HepG2 (cell line): ENCODE results near the gene WNK2. TPM values are rescaled to one million over a fixed set of nuclear protein-coding genes. Genes with fewer than 3 reads are reported as not detected.

Experiments used
- ATAC-seq: fragments of 200-7000 bp; cut with Tn5 transposase; 3 replicates; pipeline ENCODE4 v1.9.1; 2020; ENCODE audit warnings: mild to moderate bottlenecking, moderate library complexity
- BruUV-seq: library from RNA; stranded (reverse); fragments of 400-500 nt; replicated peaks from 2 replicates; lab custom pipeline; 2021; lab: Mats Ljungman, UMichigan
- CTCF ChIA-PET: fragments of 300-600 bp; formaldehyde crosslinking; extraction: SDS; loops from one replicate; lab custom pipeline; 2021; ENCODE audit warnings: low total read pairs, inconsistent platforms, low intra/inter-chr PET ratio; lab: Yijun Ruan, JAX
- POLR2A ChIA-PET: fragments of 350-600 bp; sonication (Branson Sonifier 250); formaldehyde crosslinking; loops from one replicate; lab custom pipeline; 2020; ENCODE audit warnings: antibody characterized with exemption, inconsistent platforms; lab: Yijun Ruan, JAX
- DNase-seq: peaks from one replicate; pipeline ENCODE4 v3.0.0-alpha.2; 2015; ENCODE audit warnings: low spot score
- FAIRE-seq: peaks from 3 replicates; lab custom pipeline; 2011; peaks lifted over from hg19 to GRCh38; lab: Jason Lieb, UNC
- H2AFZ ChIP-seq: one replicate; pipeline ENCODE4 v1.6.1; 2011; ENCODE audit warnings: low read length, inconsistent platforms
- H3K27ac ChIP-seq: fragments of 300-600 bp; 3 replicates; pipeline ENCODE4 v1.8.0; 2011; ENCODE audit warnings: mixed run types, mild to moderate bottlenecking, mixed read lengths, low read length, inconsistent platforms; ENCODE audit not compliant: insufficient read depth; ENCODE audit errors: extremely low read length
- H3K27me3 ChIP-seq, 2 experiments: fragments of 200-600 bp in 1 of 2; 2 replicates in 1 of 2; 3 replicates in 1 of 2; pipeline versions ENCODE4 v1.6.0 to v1.8.0; 2011; ENCODE audit warnings: low read length in 2 of 2, mild to moderate bottlenecking in 2 of 2, moderate library complexity in 2 of 2, inconsistent platforms in 1 of 2; ENCODE audit not compliant: insufficient read depth in 2 of 2, control insufficient read depth in 1 of 2
- H3K36me3 ChIP-seq, 2 experiments: fragments of 200-600 bp in 1 of 2; replicated peaks in 1 of 2; 2 replicates in 1 of 2; 3 replicates in 1 of 2; pipeline versions ENCODE4 v1.5.1 to v1.8.0; 2011; ENCODE audit warnings: low read length in 2 of 2, inconsistent platforms in 1 of 2; ENCODE audit not compliant: insufficient read depth in 2 of 2, control insufficient read depth in 1 of 2
- H3K4me1 ChIP-seq: 2 replicates; pipeline ENCODE4 v1.5.1; 2012; ENCODE audit warnings: low read length, inconsistent platforms; ENCODE audit not compliant: insufficient read depth
- H3K4me2 ChIP-seq: 2 replicates; pipeline ENCODE4 v1.6.0; 2011; ENCODE audit warnings: low read depth, low read length, inconsistent platforms
- H3K4me3 ChIP-seq, 3 experiments: fragments of 200-600 bp in 1 of 3; sonication (generic), shearing (Covaris generic) in 1 of 3; replicated peaks in 1 of 3; 2 replicates each; pipeline ENCODE4 v1.5.1; 2011 to 2016; ENCODE audit warnings: low read length in 3 of 3, inconsistent platforms in 2 of 3, low read depth in 2 of 3, mild to moderate bottlenecking in 2 of 3, control low read depth in 1 of 3, mixed read lengths in 1 of 3; ENCODE audit not compliant: insufficient read depth in 1 of 3
- H3K79me2 ChIP-seq: one replicate; pipeline ENCODE4 v1.6.1; 2011; ENCODE audit warnings: low read length, inconsistent platforms; ENCODE audit not compliant: insufficient read depth
- H3K9ac ChIP-seq: 2 replicates; pipeline ENCODE4 v1.6.0; 2011; ENCODE audit warnings: mild to moderate bottlenecking, low read depth, low read length, inconsistent platforms; ENCODE audit not compliant: insufficient read depth
- H3K9me3 ChIP-seq: 2 replicates; pipeline ENCODE4 v1.5.1; 2012; ENCODE audit warnings: mild to moderate bottlenecking, low read length
- H4K20me1 ChIP-seq: 2 replicates; pipeline ENCODE4 v1.6.0; 2011; ENCODE audit warnings: inconsistent platforms, mild to moderate bottlenecking, low read length, moderate library complexity; ENCODE audit not compliant: insufficient read depth
- AGO2 ChIP-seq: fragments of 200-400 bp; formaldehyde crosslinking; optimal IDR thresholded peaks from 2 replicates; pipeline ENCODE3; 2017; ENCODE audit warnings: mild to moderate bottlenecking, low read depth, low read length, moderate library complexity
- ATF7-NPFF ChIP-seq: sonication (generic); formaldehyde crosslinking; IDR thresholded peaks from 2 replicates; pipeline ENCODE4 v1.8.1; 2023; ENCODE audit warnings: mild to moderate bottlenecking, low read depth, missing genetic modification reagents, moderate library complexity
- HNF4G ChIP-seq, 2 experiments: sonication (generic) in 1 of 2; formaldehyde crosslinking in 1 of 2; IDR thresholded peaks; 2 replicates each; pipeline versions ENCODE4 v1.4.0 to v1.6.1; 2011 to 2020; ENCODE audit warnings: borderline replicate concordance in 2 of 2, low read depth in 2 of 2, mild to moderate bottlenecking in 2 of 2, low read length in 1 of 2, missing genetic modification reagents in 1 of 2, moderate library complexity in 1 of 2
- NFE2L1 ChIP-seq: sonication (generic); formaldehyde crosslinking; IDR thresholded peaks from 2 replicates; pipeline ENCODE4 v1.4.0; 2020; ENCODE audit warnings: missing genetic modification reagents, mild to moderate bottlenecking, borderline replicate concordance
- SETDB1 ChIP-seq: sonication (generic); formaldehyde crosslinking; IDR thresholded peaks from 2 replicates; pipeline ENCODE4 v1.5.1; 2020; ENCODE audit warnings: missing genetic modification reagents, mild to moderate bottlenecking, borderline replicate concordance
- SIN3A ChIP-seq: IDR thresholded peaks from 2 replicates; pipeline ENCODE4 v1.6.1; 2011; ENCODE audit warnings: low read depth, mild to moderate bottlenecking, control low read depth, low read length, borderline replicate concordance
- ZBTB3 ChIP-seq: sonication (generic); formaldehyde crosslinking; IDR thresholded peaks from 2 replicates; pipeline ENCODE4 v1.4.0; 2020; ENCODE audit warnings: low read depth, mild to moderate bottlenecking, moderate library complexity, missing genetic modification reagents, borderline replicate concordance
- ZBTB8A ChIP-seq: sonication (generic); formaldehyde crosslinking; IDR thresholded peaks from 2 replicates; pipeline ENCODE4 v1.4.0; 2020; ENCODE audit warnings: mild to moderate bottlenecking, low read depth, missing genetic modification reagents, borderline replicate concordance
- ZNF12 ChIP-seq: sonication (generic); formaldehyde crosslinking; IDR thresholded peaks from 2 replicates; pipeline ENCODE4 v1.5.0; 2020; ENCODE audit warnings: missing genetic modification reagents
- ZNF891 ChIP-seq: sonication (generic); formaldehyde crosslinking; IDR thresholded peaks from 2 replicates; pipeline ENCODE4 v1.5.0; 2020; ENCODE audit warnings: mild to moderate bottlenecking, missing genetic modification reagents
- WGBS: methylation state at CpG from one replicate; pipeline ENCODE4 v1.1.6; 2017; ENCODE audit warnings: low lambda C conversion rate; 5-methylcytosine and 5-hydroxymethylcytosine counted together
- in situ Hi-C: cut with HindIII; loops from 2 replicates; pipeline ENCODE4 v1.10.0; 2017; ENCODE audit warnings: low pct_unique_long_range_greater_than_20kb; ENCODE audit not compliant: extremely low pct_ligation_motif_present
- intact Hi-C: fragments of 100-400 bp; cut with micrococcal nuclease; formaldehyde crosslinking; loops from one replicate; pipeline ENCODE4 v1.10.0; 2022; ENCODE audit not compliant: unreplicated experiment
- polyA plus RNA-seq, 8 experiments: library from polyadenylated mRNA; depleted of rRNA in 3 of 8; stranded (reverse) in 7 of 8; unstranded in 1 of 8; fragments of >200 nt; fragmentation: Illumina TruSeq in 4 of 8; extraction: Trizol in 4 of 8; gene quantifications; 2 replicates each; pipeline versions ENCODE4 v1.2.1 to v1.2.3, GENCODE V29; 2011 to 2016; ENCODE audit warnings: low read depth in 4 of 8, missing spikeins in 1 of 8, mixed read lengths in 1 of 8; ENCODE audit not compliant: insufficient read depth in 1 of 8
- total RNA-seq, 5 experiments: library from RNA; depleted of rRNA; stranded (reverse); fragments of >200 nt; fragmentation: Illumina TruSeq; extraction: Trizol; gene quantifications; 2 replicates each; pipeline ENCODE4 v1.2.3, GENCODE V29; 2016; ENCODE audit warnings: low read depth in 1 of 5
- TF ChIP-seq, protein P1 (sequence below): sonication (generic); formaldehyde crosslinking; IDR thresholded peaks from 2 replicates; pipeline ENCODE4 v1.4.0; 2020; ENCODE audit warnings: missing genetic modification reagents, mild to moderate bottlenecking, borderline replicate concordance

Gene WNK2
- total and polyA plus RNA-seq, 2 of the 13 experiments (the other 11 are each of a cell fraction or from before 2014, with no cell fraction given) = 10.5 to 12.0 TPM

DNA sequence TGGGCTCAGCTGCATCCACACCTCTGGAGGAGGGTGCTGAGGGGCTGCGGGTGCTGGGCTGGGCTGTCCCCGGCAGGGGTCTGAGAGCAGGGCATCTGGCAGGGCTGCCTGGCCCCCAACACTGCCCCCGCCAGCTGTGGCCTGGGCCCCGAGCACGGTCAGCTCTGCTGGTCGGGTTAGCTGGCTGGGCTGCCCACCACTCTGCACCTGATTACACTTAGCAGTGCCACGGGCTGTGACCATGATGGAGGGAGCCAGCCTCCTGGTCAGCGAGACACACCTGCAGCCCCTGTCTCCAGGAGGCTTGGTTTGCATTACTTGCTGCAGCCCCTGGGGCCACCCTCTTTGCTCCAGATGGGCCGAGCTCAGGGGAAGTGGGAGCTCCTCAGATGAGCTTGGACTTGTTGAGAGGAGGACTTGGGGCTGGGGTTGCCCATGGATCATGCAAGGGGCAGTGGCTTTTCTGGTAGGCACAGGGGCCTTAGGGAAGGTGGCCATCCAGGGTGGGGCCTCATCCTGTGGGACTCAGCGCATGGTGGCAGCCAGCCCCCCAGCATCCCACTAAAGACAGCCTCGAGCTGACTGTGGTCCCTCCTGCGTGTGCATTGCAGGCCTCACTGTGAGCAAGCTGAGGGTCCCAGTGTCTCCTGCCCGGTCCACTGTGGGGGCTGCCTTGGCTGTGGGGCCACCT lies 135.5 kb downstream of the WNK2 start:
- Histone ChIP-seq H3K4me3 (no peak overlapping the region), H3K9ac (no peak overlapping the region), H3K27ac (no peak overlapping the region), H3K79me2 (no peaks in the 10 kb centered on the region), H3K9me3 (no peaks in the 10 kb centered on the region), H3K27me3 (no peaks in the 10 kb centered on the region), H4K20me1 (no peaks in the 10 kb centered on the region), H3K36me3 (peaks cover 0 to 2% of the 10 kb centered on the region in 2 experiments; a peak in 3 of 5 replicates)
- intact Hi-C loops = no loop called here
- POLR2A ChIA-PET = no interaction called here
- BruUV-seq = no TSS peak
- 100% methylated on average over 1 of the region's 13 CpGs for WGBS
- ATAC-seq = no peak
- TF ChIP-seq SETDB1 (CRISPR knock-in tag) (no peak), AGO2 (peak; percentile 58)
- TF ChIP-seq, all 625 proteins: peak for 1
- no peak overlapping the region for H3K4me2 ChIP-seq
- H3K4me1 ChIP-seq = peaks cover 32% of the 10 kb centered on the region
- CTCF ChIA-PET = no interaction called here
- no peak for FAIRE-seq
- H2AFZ ChIP-seq = no peak overlapping the region
- no peak for DNase-seq
- in situ Hi-C loops = no loop called here

DNA sequence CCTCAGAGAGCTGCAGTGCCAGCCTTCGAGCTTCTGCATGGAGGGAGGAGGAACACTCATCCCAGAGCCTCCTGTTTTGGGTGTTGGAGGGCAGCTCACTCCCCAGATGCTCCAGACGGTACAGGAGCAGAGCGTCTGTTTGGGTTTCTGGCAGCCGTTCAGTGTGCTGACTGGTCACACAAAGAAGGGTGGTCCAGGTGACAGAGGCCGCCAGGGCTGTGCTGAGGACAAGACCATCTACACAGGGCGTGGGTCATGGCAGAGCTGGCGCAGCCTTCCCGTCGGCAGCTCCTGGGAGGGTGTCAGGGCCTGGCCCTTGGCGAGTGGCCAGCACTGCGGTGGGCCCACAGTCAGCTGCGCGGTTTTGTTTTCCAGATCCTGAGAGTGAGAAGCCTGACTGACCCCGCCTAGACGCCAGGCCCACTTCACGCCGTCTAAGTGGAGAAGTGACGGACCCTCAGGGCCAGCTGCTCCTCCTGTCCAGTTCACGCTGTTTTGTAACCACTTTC lies 136.1 kb downstream of the WNK2 start:
- in situ Hi-C loops = no loop called here
- Histone ChIP-seq H3K4me1 (peaks cover 32% of the 10 kb centered on the region), H3K27ac (no peak overlapping the region), H2AFZ (no peak overlapping the region), H3K27me3 (no peaks in the 10 kb centered on the region; a peak in 1 of 5 replicates), H3K79me2 (no peaks in the 10 kb centered on the region), H3K36me3 (peaks cover 0 to 2% of the 10 kb centered on the region in 2 experiments; a peak in 3 of 5 replicates), H3K4me2 (no peak overlapping the region), H3K9me3 (no peaks in the 10 kb centered on the region), H3K9ac (no peak overlapping the region), H3K4me3 (no peak overlapping the region), H4K20me1 (no peaks in the 10 kb centered on the region)
- CTCF ChIA-PET = no interaction called here
- no peak for FAIRE-seq
- intact Hi-C loops = no loop called here
- BruUV-seq = no TSS peak
- 93% methylated on average over 6 of the region's 19 CpGs for WGBS
- POLR2A ChIA-PET = no interaction called here
- no peak for DNase-seq
- no peak for ATAC-seq
- TF ChIP-seq ZNF12 (CRISPR knock-in tag) = no peak
- no peak for TF ChIP-seq ATF7-NPFF (CRISPR knock-in tag)
- no peak for TF ChIP-seq ZBTB8A (CRISPR knock-in tag)
- no peak for TF ChIP-seq SIN3A
- TF ChIP-seq ZBTB3 (CRISPR knock-in tag) = no peak
- no peak for TF ChIP-seq NFE2L1 (CRISPR knock-in tag)
- no peak for TF ChIP-seq ZNF891
- TF ChIP-seq, protein P1, sequence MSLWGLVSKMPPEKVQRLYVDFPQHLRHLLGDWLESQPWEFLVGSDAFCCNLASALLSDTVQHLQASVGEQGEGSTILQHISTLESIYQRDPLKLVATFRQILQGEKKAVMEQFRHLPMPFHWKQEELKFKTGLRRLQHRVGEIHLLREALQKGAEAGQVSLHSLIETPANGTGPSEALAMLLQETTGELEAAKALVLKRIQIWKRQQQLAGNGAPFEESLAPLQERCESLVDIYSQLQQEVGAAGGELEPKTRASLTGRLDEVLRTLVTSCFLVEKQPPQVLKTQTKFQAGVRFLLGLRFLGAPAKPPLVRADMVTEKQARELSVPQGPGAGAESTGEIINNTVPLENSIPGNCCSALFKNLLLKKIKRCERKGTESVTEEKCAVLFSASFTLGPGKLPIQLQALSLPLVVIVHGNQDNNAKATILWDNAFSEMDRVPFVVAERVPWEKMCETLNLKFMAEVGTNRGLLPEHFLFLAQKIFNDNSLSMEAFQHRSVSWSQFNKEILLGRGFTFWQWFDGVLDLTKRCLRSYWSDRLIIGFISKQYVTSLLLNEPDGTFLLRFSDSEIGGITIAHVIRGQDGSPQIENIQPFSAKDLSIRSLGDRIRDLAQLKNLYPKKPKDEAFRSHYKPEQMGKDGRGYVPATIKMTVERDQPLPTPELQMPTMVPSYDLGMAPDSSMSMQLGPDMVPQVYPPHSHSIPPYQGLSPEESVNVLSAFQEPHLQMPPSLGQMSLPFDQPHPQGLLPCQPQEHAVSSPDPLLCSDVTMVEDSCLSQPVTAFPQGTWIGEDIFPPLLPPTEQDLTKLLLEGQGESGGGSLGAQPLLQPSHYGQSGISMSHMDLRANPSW (CRISPR knock-in tag) = no peak
- TF ChIP-seq HNF4G (IDR thresholded peaks at IDR 0.05; ENCODE audit: borderline replicate concordance, low read depth, low read length) = no peak
- no peak for TF ChIP-seq HNF4G (CRISPR knock-in tag; IDR thresholded peaks at IDR 0.05; ENCODE audit: borderline replicate concordance, low read depth)
